ENCODE measurements around the gene TTC28.

TTC28 gene

DNA sequence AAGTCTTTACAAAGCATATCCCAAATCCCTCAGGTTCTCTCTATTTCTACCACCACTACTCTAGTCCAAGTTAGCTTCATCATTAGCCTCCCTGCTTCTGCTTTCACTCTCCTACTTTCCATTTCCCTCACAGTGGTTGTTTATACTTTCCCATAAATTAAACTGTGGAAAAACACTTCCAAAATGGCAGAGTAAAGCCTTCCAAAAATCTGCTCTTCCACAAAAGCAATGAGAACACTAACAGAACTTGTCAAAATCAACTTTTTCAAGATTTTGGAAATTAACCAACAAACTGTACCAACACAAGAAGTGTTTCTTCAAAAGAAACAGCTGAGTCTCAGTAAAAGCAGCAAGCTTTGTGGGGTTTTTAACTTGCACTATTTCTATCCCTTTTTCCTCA lies 71.8 kb downstream of the TTC28 start:
- TF ChIP-seq Cebpa-rat (IDR thresholded peaks at IDR 0.05) = no peak
- Histone ChIP-seq H3K27me3 (no peaks in the 10 kb centered on the region), H3K9ac (no peak overlapping the region), H3K36me3 (no peaks in the 10 kb centered on the region), H3K9me3 (peaks cover 7% of the 10 kb centered on the region; the same call in 1 of the 2 replicates), H4K20me1 (no peaks in the 10 kb centered on the region), H3K4me3 (no peak overlapping the region), H3K27ac (no peak overlapping the region), H3K4me1 (no peaks in the 10 kb centered on the region), H3K4me2 (no peak overlapping the region)

DNA sequence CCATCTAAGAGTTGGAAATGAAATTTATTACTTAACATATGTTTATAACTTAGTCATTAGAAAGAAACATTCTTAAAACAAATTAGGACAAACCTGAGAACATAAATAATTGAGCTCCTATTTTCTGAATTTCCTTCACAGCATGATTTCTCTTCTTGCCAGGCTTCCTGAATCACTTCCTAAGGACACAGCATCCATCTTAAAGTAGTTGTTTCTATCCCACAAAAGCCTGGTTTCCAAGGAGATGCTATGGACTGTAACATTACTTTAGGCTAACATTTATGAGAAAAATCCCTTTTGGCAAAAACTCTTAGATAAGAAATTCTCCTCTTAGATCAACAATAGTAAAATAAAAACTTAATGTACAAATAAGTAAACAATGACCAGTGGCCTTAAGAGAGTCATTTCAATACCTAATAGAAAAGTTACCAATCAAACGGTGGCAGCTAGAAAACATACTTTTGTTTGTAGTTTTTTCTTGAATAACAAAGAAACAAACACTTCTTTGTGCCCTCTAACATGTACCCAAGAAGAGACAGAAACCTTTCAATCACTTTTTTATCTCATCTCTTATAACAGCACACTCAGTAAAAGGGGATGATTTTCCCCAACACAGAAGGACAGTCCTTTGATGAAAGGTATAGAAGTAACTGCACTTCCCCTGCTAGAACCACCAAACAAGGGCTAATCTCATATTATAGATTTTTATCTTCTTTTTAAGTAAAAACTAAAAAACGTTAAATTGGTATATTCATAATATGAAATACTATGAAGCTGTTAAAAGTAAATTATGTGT lies 74.5 kb downstream of the TTC28 start:
- Histone ChIP-seq H3K27ac (no peak overlapping the region), H3K36me3 (no peaks in the 10 kb centered on the region), H3K4me3 (no peak overlapping the region)

DNA sequence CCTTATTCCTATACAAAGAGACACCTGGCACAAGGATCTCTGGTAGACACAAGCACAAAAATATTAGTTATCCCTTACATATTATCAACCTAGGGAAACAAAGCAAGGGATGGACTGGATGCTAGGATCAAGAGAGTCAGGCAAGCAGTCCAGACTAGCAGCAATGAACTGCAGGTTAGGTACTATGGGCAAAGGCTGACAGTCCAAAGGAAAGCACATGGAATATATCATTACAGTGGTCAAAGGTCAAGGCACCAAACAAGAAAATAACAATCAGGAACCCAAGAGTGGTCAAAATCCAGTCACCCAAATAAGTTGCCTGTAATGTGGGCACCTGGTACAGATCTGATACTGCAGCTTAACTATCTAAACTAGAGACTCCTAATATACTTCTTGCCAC lies 77.7 kb downstream of the TTC28 start:
- Histone ChIP-seq H3K4me3 (no peak overlapping the region), H3K27me3 (no peaks in the 10 kb centered on the region), H3K9ac (no peak overlapping the region), H4K20me1 (no peaks in the 10 kb centered on the region), H3K36me3 (no peaks in the 10 kb centered on the region), H3K4me2 (no peak overlapping the region), H3K9me3 (no peaks in the 10 kb centered on the region), H3K27ac (no peak overlapping the region), H3K4me1 (no peaks in the 10 kb centered on the region)
- TF ChIP-seq Cebpa-rat (IDR thresholded peaks at IDR 0.05) = no peak

More for the DNA sequence above, 74.5 kb downstream of the TTC28 start:
- H3K4me1 ChIP-seq = no peaks in the 10 kb centered on the region
- H3K27me3 ChIP-seq = no peaks in the 10 kb centered on the region
- no peak overlapping the region for H3K4me2 ChIP-seq
- H3K9me3 ChIP-seq = peaks cover 4% of the 10 kb centered on the region; the same call in 1 of the 2 replicates
- H3K9ac ChIP-seq = no peak overlapping the region
- no peaks in the 10 kb centered on the region for H4K20me1 ChIP-seq
- no peak for TF ChIP-seq Cebpa-rat (IDR thresholded peaks at IDR 0.05)

DNA sequence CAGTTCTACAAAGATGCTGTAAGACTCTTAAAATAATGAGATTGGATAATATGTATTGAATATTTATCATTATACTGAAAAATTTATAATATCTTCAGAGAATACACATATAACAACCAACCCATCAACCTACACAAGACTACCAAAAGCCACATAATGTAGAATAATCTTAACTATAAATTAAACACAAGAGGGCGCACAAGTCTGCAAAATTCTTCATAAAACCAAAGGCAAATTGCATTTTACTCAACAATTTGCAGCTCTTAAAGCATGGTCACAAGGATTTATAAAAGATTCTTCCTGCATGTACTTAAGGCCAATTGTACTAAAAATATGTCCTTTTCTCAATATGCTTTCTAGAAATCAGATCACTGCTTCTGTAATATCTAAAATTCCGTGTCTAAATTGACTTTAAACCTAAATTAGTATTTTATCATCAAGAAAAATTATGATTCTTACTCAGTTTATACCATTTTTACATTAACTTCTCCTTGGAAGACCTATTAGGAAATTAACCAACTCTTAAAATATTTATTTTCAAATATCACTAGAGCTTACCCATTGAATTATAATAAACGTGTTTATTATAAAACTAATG lies 79.0 kb downstream of the TTC28 start:
- Histone ChIP-seq H3K36me3 (no peaks in the 10 kb centered on the region), H4K20me1 (no peaks in the 10 kb centered on the region), H3K4me3 (no peak overlapping the region), H3K9me3 (no peaks in the 10 kb centered on the region), H3K4me1 (no peaks in the 10 kb centered on the region), H3K4me2 (no peak overlapping the region), H3K27ac (no peak overlapping the region), H3K9ac (no peak overlapping the region), H3K27me3 (no peaks in the 10 kb centered on the region)
- no peak for TF ChIP-seq Cebpa-rat (IDR thresholded peaks at IDR 0.05)

DNA sequence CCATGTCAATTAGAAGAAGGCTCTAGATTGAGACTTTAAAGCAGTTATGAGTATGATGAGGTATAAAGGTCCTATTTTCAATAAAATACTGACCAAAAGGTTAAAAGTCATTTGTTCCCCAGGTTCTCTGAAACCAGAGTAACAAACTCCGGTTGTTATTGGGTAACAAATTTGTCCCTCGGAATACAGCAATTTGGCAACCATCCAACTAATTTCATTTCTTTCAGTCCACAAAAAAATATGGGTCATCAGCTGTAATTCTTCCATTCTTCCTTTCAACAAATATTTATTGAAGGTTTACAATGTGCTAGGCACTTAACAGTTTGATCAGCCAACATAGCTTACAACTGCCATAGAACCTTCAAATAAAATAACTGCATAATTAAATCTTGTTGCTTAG lies 79.9 kb downstream of the TTC28 start:
- H3K4me1 ChIP-seq = no peaks in the 10 kb centered on the region

DNA sequence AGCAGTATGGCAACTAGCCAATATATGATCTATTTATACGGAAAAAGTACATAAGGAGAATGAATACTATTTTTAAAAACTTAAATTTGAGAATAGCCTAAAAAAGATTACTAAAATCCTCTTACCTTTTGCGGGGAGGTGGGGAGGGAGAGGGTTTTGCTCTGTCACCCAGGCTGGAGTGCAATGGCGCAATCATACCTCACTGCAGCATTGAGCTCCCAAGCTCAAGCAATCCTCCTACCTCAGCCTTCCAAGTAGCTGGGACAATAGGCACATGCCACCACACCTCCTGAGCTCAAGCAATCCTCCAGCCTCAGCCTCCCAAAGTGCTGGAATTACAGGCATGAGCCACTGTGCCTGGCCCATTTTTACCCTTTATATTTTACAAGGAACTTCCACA lies 82.0 kb downstream of the TTC28 start:
- Histone ChIP-seq H3K9me3 (no peaks in the 10 kb centered on the region), H3K27ac (no peak overlapping the region), H3K4me1 (no peaks in the 10 kb centered on the region), H3K36me3 (no peaks in the 10 kb centered on the region), H3K4me2 (no peak overlapping the region), H3K27me3 (no peaks in the 10 kb centered on the region), H4K20me1 (no peaks in the 10 kb centered on the region), H3K4me3 (no peak overlapping the region), H3K9ac (no peak overlapping the region)
- TF ChIP-seq Cebpa-rat (IDR thresholded peaks at IDR 0.05) = no peak

More for the DNA sequence above, 79.9 kb downstream of the TTC28 start:
- H4K20me1 ChIP-seq = no peaks in the 10 kb centered on the region
- no peak overlapping the region for H3K9ac ChIP-seq
- no peak overlapping the region for H3K4me2 ChIP-seq
- H3K27ac ChIP-seq = no peak overlapping the region
- no peaks in the 10 kb centered on the region for H3K9me3 ChIP-seq
- no peaks in the 10 kb centered on the region for H3K36me3 ChIP-seq
- no peak for TF ChIP-seq Cebpa-rat (IDR thresholded peaks at IDR 0.05)
- H3K4me3 ChIP-seq = no peak overlapping the region
- H3K27me3 ChIP-seq = no peaks in the 10 kb centered on the region

DNA sequence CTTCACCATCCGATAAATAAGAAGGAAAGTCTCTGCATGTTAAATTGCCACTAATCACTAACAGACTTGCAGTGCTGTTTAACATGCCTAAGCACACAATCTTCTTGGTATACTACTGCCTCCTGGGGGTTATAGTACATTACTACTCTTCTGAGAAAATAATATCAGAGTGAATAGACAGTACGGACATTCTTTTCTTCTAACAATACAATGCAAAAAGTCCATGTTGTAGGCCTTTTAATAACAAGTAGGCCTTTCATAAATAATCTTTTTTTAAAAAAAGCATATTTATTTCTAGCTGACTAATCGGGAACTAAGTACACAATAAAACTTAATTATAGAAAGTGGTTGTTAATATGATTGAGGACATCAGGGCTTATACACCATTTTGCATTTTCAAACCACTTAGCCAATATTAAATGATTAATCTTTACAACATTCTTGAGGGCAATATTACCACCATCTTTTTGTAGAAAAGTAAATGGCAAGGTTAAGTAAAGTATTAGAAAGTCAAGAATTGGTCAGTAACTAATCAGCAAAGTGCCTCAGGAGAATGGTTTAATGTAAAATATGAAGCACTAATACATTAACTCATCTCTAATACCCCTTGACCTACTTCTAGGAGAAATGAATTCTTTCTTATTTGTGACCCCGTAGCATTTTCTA lies 84.7 kb downstream of the TTC28 start:
- H3K4me3 ChIP-seq = no peak overlapping the region
- no peak overlapping the region for H3K27ac ChIP-seq
- no peaks in the 10 kb centered on the region for H4K20me1 ChIP-seq
- H3K36me3 ChIP-seq = no peaks in the 10 kb centered on the region
- H3K4me2 ChIP-seq = no peak overlapping the region
- H3K9ac ChIP-seq = no peak overlapping the region
- TF ChIP-seq Cebpa-rat (IDR thresholded peaks at IDR 0.05) = no peak
- no peaks in the 10 kb centered on the region for H3K9me3 ChIP-seq
- no peaks in the 10 kb centered on the region for H3K4me1 ChIP-seq
- H3K27me3 ChIP-seq = no peaks in the 10 kb centered on the region

DNA sequence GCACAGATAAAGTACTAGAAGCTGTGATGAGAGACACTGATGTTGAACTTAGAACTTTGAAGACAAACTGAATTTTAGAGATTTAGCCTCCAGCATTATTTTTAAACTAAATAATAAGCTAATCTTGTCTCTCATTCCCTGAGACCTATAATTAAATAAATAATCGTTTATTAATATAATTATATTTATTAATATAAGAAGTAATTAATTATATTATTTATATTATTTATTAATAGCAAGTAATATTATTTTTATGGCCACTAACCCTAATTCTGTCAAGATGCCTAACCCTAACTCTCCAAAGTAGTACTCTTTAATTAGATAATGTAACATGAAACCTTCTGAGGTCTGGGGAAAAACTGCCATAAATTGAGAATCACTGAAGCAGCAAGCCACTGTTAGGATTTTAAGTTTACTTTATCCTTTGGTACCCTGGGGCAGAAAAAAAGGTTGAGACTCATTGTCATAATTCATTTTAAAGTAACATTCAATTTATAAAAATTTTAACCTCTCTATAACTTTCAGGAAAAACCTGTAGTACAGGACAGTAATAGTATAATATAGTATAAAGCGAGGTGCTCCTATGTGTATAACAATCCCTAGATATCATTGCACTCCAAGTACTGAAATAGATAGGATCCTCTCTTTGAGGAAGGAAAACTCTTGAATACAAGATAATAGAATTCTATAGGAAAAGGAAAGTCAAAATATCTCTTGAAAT lies 85.4 kb downstream of the TTC28 start:
- no peaks in the 10 kb centered on the region for H3K36me3 ChIP-seq
- no peaks in the 10 kb centered on the region for H3K27me3 ChIP-seq
- no peak overlapping the region for H3K4me2 ChIP-seq
- H4K20me1 ChIP-seq = no peaks in the 10 kb centered on the region
- H3K9me3 ChIP-seq = no peaks in the 10 kb centered on the region
- TF ChIP-seq Cebpa-rat (IDR thresholded peaks at IDR 0.05) = no peak
- H3K9ac ChIP-seq = no peak overlapping the region
- no peaks in the 10 kb centered on the region for H3K4me1 ChIP-seq
- H3K27ac ChIP-seq = no peak overlapping the region
- H3K4me3 ChIP-seq = no peak overlapping the region

DNA sequence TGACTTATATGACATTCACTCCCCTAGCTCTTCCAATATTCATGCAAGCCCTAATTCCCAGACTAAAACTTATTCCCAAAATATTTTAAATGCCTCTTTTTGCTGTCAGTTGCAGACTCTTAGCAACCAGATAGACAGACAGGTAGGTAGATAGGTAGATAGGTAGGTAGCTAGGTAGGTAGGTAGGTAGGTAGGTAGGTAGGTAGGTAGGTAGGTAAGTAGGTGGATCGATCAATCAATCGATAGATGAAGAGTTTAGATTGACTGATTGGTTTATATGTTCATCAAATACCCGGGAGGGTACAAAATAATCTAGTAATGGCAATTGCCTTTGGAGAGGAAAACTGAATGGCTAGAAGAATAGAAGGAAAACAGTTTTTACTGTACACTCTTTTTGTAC lies 86.3 kb downstream of the TTC28 start:
- Histone ChIP-seq H3K9ac (no peak overlapping the region), H3K9me3 (no peaks in the 10 kb centered on the region), H3K4me2 (no peak overlapping the region), H3K27ac (no peak overlapping the region), H3K27me3 (no peaks in the 10 kb centered on the region), H4K20me1 (no peaks in the 10 kb centered on the region), H3K36me3 (no peaks in the 10 kb centered on the region), H3K4me1 (no peaks in the 10 kb centered on the region), H3K4me3 (no peak overlapping the region)
- TF ChIP-seq Cebpa-rat (IDR thresholded peaks at IDR 0.05) = no peak

Measured in BLaER1 (cell line).